GM19395 (cell line): ENCODE data around the gene DCLK1.

Experiments
- ATAC-seq: cut with Tn5 transposase; IDR thresholded peaks from one replicate; pipeline ENCODE4 v1.9.1; 2021; ENCODE audit warnings: mild to moderate bottlenecking, moderate library complexity; ENCODE audit not compliant: unreplicated experiment

The DCLK1 gene

GRCh38 chr13:36131222-36131930 is at the start of gene DCLK1:
TSS of gene DCLK1 (minus strand) at chr13:36131382.
- no peak for ATAC-seq

GRCh38 chr13:36175621-36176020 is 44.4 kb upstream of the DCLK1 start:
- ATAC-seq, result no peak

- ATAC-seq, result no peak
These were observed 43.7 kb upstream of the DCLK1 start for GRCh38 chr13:36174923-36175322.

GRCh38 chr13:36173571-36174322 is 42.6 kb upstream of the DCLK1 start:
- ATAC-seq, result no peak

- ATAC-seq, result no peak
These were observed 34.9 kb upstream of the DCLK1 start for GRCh38 chr13:36166046-36166445.

GRCh38 chr13:36163809-36164308 is 32.7 kb upstream of the DCLK1 start:
- ATAC-seq, result no peak

GRCh38 chr13:36163286-36163685 is 32.1 kb upstream of the DCLK1 start:
- no peak for ATAC-seq

GRCh38 chr13:36160297-36160696 is 29.1 kb upstream of the DCLK1 start:
- ATAC-seq, result no peak

GRCh38 chr13:36158611-36159010 is 27.4 kb upstream of the DCLK1 start:
- ATAC-seq, result no peak

GRCh38 chr13:36157480-36157879 is 26.3 kb upstream of the DCLK1 start:
- no peak for ATAC-seq

GRCh38 chr13:36154567-36155291 is 23.5 kb upstream of the DCLK1 start:
- no peak for ATAC-seq

GRCh38 chr13:36151591-36151990 is 20.4 kb upstream of the DCLK1 start:
- no peak for ATAC-seq

- no peak for ATAC-seq
These were observed 17.3 kb upstream of the DCLK1 start for GRCh38 chr13:36148446-36148845.

GRCh38 chr13:36147330-36147729 is 16.1 kb upstream of the DCLK1 start:
- ATAC-seq, result no peak

GRCh38 chr13:36146511-36147269 is 15.5 kb upstream of the DCLK1 start:
- no peak for ATAC-seq

- ATAC-seq, result no peak
These were observed 12.6 kb upstream of the DCLK1 start for GRCh38 chr13:36143738-36144137.

- no peak for ATAC-seq
These were observed 11.6 kb upstream of the DCLK1 start for GRCh38 chr13:36142735-36143134.

GRCh38 chr13:36135876-36136275 is 4.7 kb upstream of the DCLK1 start:
- ATAC-seq, result no peak

- no peak for ATAC-seq
These were observed 3.5 kb upstream of the DCLK1 start for GRCh38 chr13:36134632-36135031.

- no peak for ATAC-seq
These were observed 2.9 kb upstream of the DCLK1 start for GRCh38 chr13:36133950-36134626.
